ENCODE measurements around the gene SBF2.
A peak's percentile ranks its signal among the peaks of the same experiment; 100 is the strongest.

Gene SBF2

GRCh38 chr11:10282117-10282516, 11.9 kb downstream of the SBF2 start:
- Histone ChIP-seq H3K4me3 (ENCODE audit: severe bottlenecking) (no peak overlapping the region), H3K9me3 (ENCODE audit: severe bottlenecking) (no peaks in the 10 kb centered on the region), H3K27me3 (ENCODE audit: insufficient read depth, poor library complexity, severe bottlenecking) (no peaks in the 10 kb centered on the region), H3K4me1 (ENCODE audit: insufficient read depth, poor library complexity, severe bottlenecking) (peaks cover 6% of the 10 kb centered on the region), H3K36me3 (ENCODE audit: low read depth) (peaks cover 6% of the 10 kb centered on the region), H3K27ac (ENCODE audit: poor library complexity, severe bottlenecking) (no peak overlapping the region)
- ATAC-seq (ENCODE audit: low read depth) = no peak
- no peak for TF ChIP-seq CTCF (IDR thresholded peaks at IDR 0.05; ENCODE audit: poor library complexity, severe bottlenecking)
- DNase-seq (ENCODE audit: low spot score) = no peak

- Histone ChIP-seq H3K27me3 (ENCODE audit: insufficient read depth, poor library complexity, severe bottlenecking) (no peaks in the 10 kb centered on the region), H3K36me3 (ENCODE audit: low read depth) (no peaks in the 10 kb centered on the region), H3K4me3 (ENCODE audit: severe bottlenecking) (no peak overlapping the region), H3K4me1 (ENCODE audit: insufficient read depth, poor library complexity, severe bottlenecking) (peaks cover 19% of the 10 kb centered on the region), H3K9me3 (ENCODE audit: severe bottlenecking) (no peaks in the 10 kb centered on the region), H3K27ac (ENCODE audit: poor library complexity, severe bottlenecking) (peak overlapping the region; percentile 45)
- ATAC-seq (ENCODE audit: low read depth) (peak; percentile 81), DNase-seq (ENCODE audit: low spot score) (no peak)
- no peak for TF ChIP-seq CTCF (IDR thresholded peaks at IDR 0.05; ENCODE audit: poor library complexity, severe bottlenecking)
These were observed 18.3 kb downstream of the SBF2 start for GRCh38 chr11:10275714-10276113.

GRCh38 chr11:10274726-10275125, 19.3 kb downstream of the SBF2 start:
- TF ChIP-seq CTCF (IDR thresholded peaks at IDR 0.05; ENCODE audit: poor library complexity, severe bottlenecking) = no peak
- Histone ChIP-seq H3K36me3 (ENCODE audit: low read depth) (no peaks in the 10 kb centered on the region), H3K27ac (ENCODE audit: poor library complexity, severe bottlenecking) (peak overlapping the region; percentile 45), H3K9me3 (ENCODE audit: severe bottlenecking) (no peaks in the 10 kb centered on the region), H3K4me3 (ENCODE audit: severe bottlenecking) (no peak overlapping the region), H3K4me1 (ENCODE audit: insufficient read depth, poor library complexity, severe bottlenecking) (peaks cover 19% of the 10 kb centered on the region), H3K27me3 (ENCODE audit: insufficient read depth, poor library complexity, severe bottlenecking) (no peaks in the 10 kb centered on the region)
- ATAC-seq (ENCODE audit: low read depth) (no peak), DNase-seq (ENCODE audit: low spot score) (no peak)

GRCh38 chr11:10273738-10274137, 20.3 kb downstream of the SBF2 start:
- ATAC-seq (ENCODE audit: low read depth) = no peak
- TF ChIP-seq CTCF (IDR thresholded peaks at IDR 0.05; ENCODE audit: poor library complexity, severe bottlenecking) = no peak
- no peak for DNase-seq (ENCODE audit: low spot score)
- Histone ChIP-seq H3K27ac (ENCODE audit: poor library complexity, severe bottlenecking) (no peak overlapping the region), H3K27me3 (ENCODE audit: insufficient read depth, poor library complexity, severe bottlenecking) (no peaks in the 10 kb centered on the region), H3K9me3 (ENCODE audit: severe bottlenecking) (no peaks in the 10 kb centered on the region), H3K4me3 (ENCODE audit: severe bottlenecking) (no peak overlapping the region), H3K36me3 (ENCODE audit: low read depth) (no peaks in the 10 kb centered on the region), H3K4me1 (ENCODE audit: insufficient read depth, poor library complexity, severe bottlenecking) (peaks cover 19% of the 10 kb centered on the region)

GRCh38 chr11:10272132-10272531, 21.9 kb downstream of the SBF2 start:
- no peak for TF ChIP-seq CTCF (IDR thresholded peaks at IDR 0.05; ENCODE audit: poor library complexity, severe bottlenecking)
- H3K27me3 ChIP-seq (ENCODE audit: insufficient read depth, poor library complexity, severe bottlenecking) = no peaks in the 10 kb centered on the region
- ATAC-seq (ENCODE audit: low read depth) = peak; percentile 53
- H3K27ac ChIP-seq (ENCODE audit: poor library complexity, severe bottlenecking) = no peak overlapping the region
- peaks cover 19% of the 10 kb centered on the region for H3K4me1 ChIP-seq (ENCODE audit: insufficient read depth, poor library complexity, severe bottlenecking)
- no peak for DNase-seq (ENCODE audit: low spot score)
- no peaks in the 10 kb centered on the region for H3K9me3 ChIP-seq (ENCODE audit: severe bottlenecking)
- H3K36me3 ChIP-seq (ENCODE audit: low read depth) = no peaks in the 10 kb centered on the region
- no peak overlapping the region for H3K4me3 ChIP-seq (ENCODE audit: severe bottlenecking)
